ENCODE results near the gene KIAA1217.

- no peak for TF ChIP-seq CTCF (IDR thresholded peaks at IDR 0.05; ENCODE audit: control extremely low read depth in 1 of 3, insufficient read depth in 1 of 3, low read depth in 1 of 3, low read length in 3 of 3)
- no peak for TF ChIP-seq POLR2A (IDR thresholded peaks at IDR 0.05; ENCODE audit: control extremely low read depth in 1 of 2, low read depth in 2 of 2, low read length in 2 of 2)
Observed at GRCh38 chr10:24177636-24178035, 31.3 kb upstream of the KIAA1217 start.

Data from H1 (cell line).